HepG2 (cell line): Measurements from ENCODE around the gene SALL4. TPM values are rescaled to one million over a fixed set of nuclear protein-coding genes. Genes with fewer than 3 reads are reported as not detected.

Source experiments
- AGO1 ChIP-seq: fragments of 200-400 bp; formaldehyde crosslinking; IDR thresholded peaks from 2 replicates; pipeline ENCODE4 v1.6.1; 2017; ENCODE audit warnings: mild to moderate bottlenecking, low read depth, low read length, moderate library complexity; ENCODE audit not compliant: poor library complexity, severe bottlenecking
- AKAP8 ChIP-seq: sonication (generic); formaldehyde crosslinking; IDR thresholded peaks from 2 replicates; pipeline ENCODE4 v1.5.1; 2020; ENCODE audit warnings: mild to moderate bottlenecking, missing genetic modification reagents
- ATF1 ChIP-seq: IDR thresholded peaks from 2 replicates; pipeline ENCODE4 v1.6.1; 2016; ENCODE audit warnings: mild to moderate bottlenecking, control low read depth
- CENPX ChIP-seq: sonication (generic); formaldehyde crosslinking; IDR thresholded peaks from 2 replicates; pipeline ENCODE4 v1.9.0; 2021; ENCODE audit warnings: mild to moderate bottlenecking, missing genetic modification reagents, moderate library complexity
- ETV5 ChIP-seq: IDR thresholded peaks from 2 replicates; pipeline ENCODE4 v1.6.1; 2018; ENCODE audit warnings: missing biosample characterization, missing genetic modification reagents, inconsistent platforms, borderline replicate concordance
- GZF1 ChIP-seq: sonication (generic); formaldehyde crosslinking; IDR thresholded peaks from 2 replicates; pipeline ENCODE4 v1.5.1; 2020; ENCODE audit warnings: mild to moderate bottlenecking, missing genetic modification reagents
- HES4 ChIP-seq: sonication (generic); formaldehyde crosslinking; IDR thresholded peaks from 2 replicates; pipeline ENCODE4 v1.9.0; 2021; ENCODE audit warnings: mild to moderate bottlenecking, missing genetic modification reagents, borderline replicate concordance
- HIC2 ChIP-seq: sonication (generic); formaldehyde crosslinking; IDR thresholded peaks from 2 replicates; pipeline ENCODE4 v1.9.0; 2022; ENCODE audit warnings: low read depth, missing genetic modification reagents
- ISL2 ChIP-seq: sonication (generic); formaldehyde crosslinking; IDR thresholded peaks from 2 replicates; pipeline ENCODE4 v1.5.0; 2020; ENCODE audit warnings: missing genetic modification reagents
- MIER3 ChIP-seq: IDR thresholded peaks from 2 replicates; pipeline ENCODE4 v1.6.1; 2016; ENCODE audit warnings: missing compliant biosample characterization, borderline replicate concordance
- NCOR1 ChIP-seq: fragments of 200-600 bp; sonication (generic); IDR thresholded peaks from 2 replicates; pipeline ENCODE4 v1.7.0; 2017; ENCODE audit warnings: antibody characterized with exemption, low read length, borderline replicate concordance
- NPAS2 ChIP-seq: sonication (generic); formaldehyde crosslinking; IDR thresholded peaks from 2 replicates; pipeline ENCODE4 v1.8.0; 2022; ENCODE audit warnings: mild to moderate bottlenecking, missing genetic modification reagents, borderline replicate concordance
- NRL ChIP-seq: sonication (generic); formaldehyde crosslinking; IDR thresholded peaks from 2 replicates; pipeline ENCODE4 v1.5.0; 2020; ENCODE audit warnings: missing genetic modification reagents, mild to moderate bottlenecking, moderate library complexity, borderline replicate concordance
- PBX2 ChIP-seq: IDR thresholded peaks from 2 replicates; pipeline ENCODE4 v1.6.1; 2016; ENCODE audit warnings: control low read depth
- PHB2 ChIP-seq: fragments of 450-650 bp; IDR thresholded peaks from 2 replicates; pipeline ENCODE4 v1.6.1; 2018; ENCODE audit not compliant: partially characterized antibody
- SETDB1 ChIP-seq: sonication (generic); formaldehyde crosslinking; IDR thresholded peaks from 2 replicates; pipeline ENCODE4 v1.5.1; 2020; ENCODE audit warnings: missing genetic modification reagents, mild to moderate bottlenecking, borderline replicate concordance
- SMARCE1 ChIP-seq: fragments of 450-650 bp; IDR thresholded peaks from 2 replicates; pipeline ENCODE4 v1.6.1; 2017; ENCODE audit warnings: borderline replicate concordance
- TEF ChIP-seq: sonication (generic); formaldehyde crosslinking; IDR thresholded peaks from 2 replicates; pipeline ENCODE4 v1.5.0; 2020; ENCODE audit warnings: missing genetic modification reagents
- TFAP4 ChIP-seq: sonication (generic); IDR thresholded peaks from 2 replicates; pipeline ENCODE4 v1.6.1; 2016; ENCODE audit warnings: low read depth, borderline replicate concordance
- THRA ChIP-seq: sonication (generic); formaldehyde crosslinking; IDR thresholded peaks from 2 replicates; pipeline ENCODE4 v1.4.0; 2020; ENCODE audit warnings: missing genetic modification reagents, borderline replicate concordance
- TP53 ChIP-seq: sonication (generic); formaldehyde crosslinking; conservative IDR thresholded peaks from 2 replicates; pipeline ENCODE4 v1.4.0; 2020; ENCODE audit warnings: missing genetic modification reagents
- ZBTB3 ChIP-seq: sonication (generic); formaldehyde crosslinking; IDR thresholded peaks from 2 replicates; pipeline ENCODE4 v1.4.0; 2020; ENCODE audit warnings: low read depth, mild to moderate bottlenecking, moderate library complexity, missing genetic modification reagents, borderline replicate concordance
- ZNF124 ChIP-seq: sonication (generic); formaldehyde crosslinking; IDR thresholded peaks from 2 replicates; pipeline ENCODE4 v1.4.0; 2020; ENCODE audit warnings: missing genetic modification reagents
- ZNF20 ChIP-seq: sonication (generic); formaldehyde crosslinking; IDR thresholded peaks from 2 replicates; pipeline ENCODE4 v1.4.0; 2020; ENCODE audit warnings: mild to moderate bottlenecking, moderate library complexity, missing genetic modification reagents
- ZNF598 ChIP-seq: sonication (generic); formaldehyde crosslinking; IDR thresholded peaks from 2 replicates; pipeline ENCODE4 v1.5.1; 2020; ENCODE audit warnings: mild to moderate bottlenecking, missing genetic modification reagents, borderline replicate concordance
- polyA plus RNA-seq, 8 experiments: library from polyadenylated mRNA; depleted of rRNA in 3 of 8; stranded (reverse) in 7 of 8; unstranded in 1 of 8; fragments of >200 nt; fragmentation: Illumina TruSeq in 4 of 8; extraction: Trizol in 4 of 8; gene quantifications; 2 replicates each; pipeline versions ENCODE4 v1.2.1 to v1.2.3, GENCODE V29; 2011 to 2016; ENCODE audit warnings: low read depth in 4 of 8, missing spikeins in 1 of 8, mixed read lengths in 1 of 8; ENCODE audit not compliant: insufficient read depth in 1 of 8
- total RNA-seq, 5 experiments: library from RNA; depleted of rRNA; stranded (reverse); fragments of >200 nt; fragmentation: Illumina TruSeq; extraction: Trizol; gene quantifications; 2 replicates each; pipeline ENCODE4 v1.2.3, GENCODE V29; 2016; ENCODE audit warnings: low read depth in 1 of 5

SALL4 gene
- total and polyA plus RNA-seq, 2 of the 13 experiments (the other 11 are each of a cell fraction or from before 2014, with no cell fraction given): 0.33 to 1.8 TPM

GRCh38 chr20:51760905-51761546 lies 41.3 kb downstream of the SALL4 start (continued):
- TF ChIP-seq THRA (CRISPR knock-in tag) (peak; percentile 78; the same call in 1 of the 2 replicates), ZBTB3 (peak; percentile 88; the same call in 1 of the 2 replicates), SETDB1 (CRISPR knock-in tag) (no peak), ZNF20 (CRISPR knock-in tag) (no peak), GZF1 (CRISPR knock-in tag) (no peak), MIER3 (CRISPR knock-in tag) (peak; percentile 80; the same call in 1 of the 2 replicates), CENPX (no peak), AKAP8 (no peak), NCOR1 (peak; percentile 86; the same call in 1 of the 2 replicates), HIC2 (CRISPR knock-in tag) (0 out of 2 replicates have a peak, but pooled peaks have one; percentile 31), ISL2 (CRISPR knock-in tag) (peak; percentile 87), NPAS2 (no peak), TFAP4 (peak; percentile 39; the same call in 1 of the 2 replicates), NRL (CRISPR knock-in tag) (no peak), ETV5 (CRISPR knock-in tag) (peak; percentile 75), AGO1 (no peak), TP53 (CRISPR knock-in tag) (0 out of 2 replicates have a peak, but pooled peaks have one; percentile 14), PBX2 (CRISPR knock-in tag) (no peak), SMARCE1 (no peak), ZNF598 (no peak), PHB2 (no peak), HES4 (CRISPR knock-in tag) (no peak), TEF (CRISPR knock-in tag) (no peak), ATF1 (CRISPR knock-in tag) (no peak), ZNF124 (CRISPR knock-in tag) (no peak)
